ENCODE data around the gene SNRK.

Gene SNRK

GRCh38 chr3:43286115-43286840 is at the start of gene SNRK:
TSS of gene SNRK (plus strand) at chr3:43286540. CDS start at chr3:43303204, 16,664 bp downstream.
- peak; percentile 46 for DNase-seq

GRCh38 chr3:43238801-43239200 is 47.5 kb upstream of the SNRK start:
- DNase-seq = no peak

- no peak for DNase-seq
These were observed 46.6 kb upstream of the SNRK start for GRCh38 chr3:43239755-43240154.

GRCh38 chr3:43243590-43244587 is 42.5 kb upstream of the SNRK start:
- no peak for DNase-seq

GRCh38 chr3:43244694-43245093 is 41.6 kb upstream of the SNRK start:
- DNase-seq = no peak

- DNase-seq = no peak
These were observed 39.4 kb upstream of the SNRK start for GRCh38 chr3:43246976-43247375.

- no peak for DNase-seq
These were observed 38.7 kb upstream of the SNRK start for GRCh38 chr3:43247561-43248184.

GRCh38 chr3:43248185-43248583 is 38.2 kb upstream of the SNRK start:
- DNase-seq = no peak

GRCh38 chr3:43248973-43249372 is 37.4 kb upstream of the SNRK start:
- no peak for DNase-seq

- DNase-seq = no peak
These were observed 36.9 kb upstream of the SNRK start for GRCh38 chr3:43249405-43249804.

- no peak for DNase-seq
These were observed 33.0 kb upstream of the SNRK start for GRCh38 chr3:43253294-43253693.

- no peak for DNase-seq
These were observed 32.2 kb upstream of the SNRK start for GRCh38 chr3:43254125-43254524.

- no peak for DNase-seq
These were observed 30.7 kb upstream of the SNRK start for GRCh38 chr3:43255662-43256061.

- DNase-seq = no peak
These were observed 29.5 kb upstream of the SNRK start for GRCh38 chr3:43256714-43257461.

GRCh38 chr3:43257850-43258249 is 28.5 kb upstream of the SNRK start:
- DNase-seq = no peak

- DNase-seq = no peak
These were observed 26.7 kb upstream of the SNRK start for GRCh38 chr3:43259626-43260025.

GRCh38 chr3:43260412-43260811 is 25.9 kb upstream of the SNRK start:
- no peak for DNase-seq

- no peak for DNase-seq
These were observed 24.1 kb upstream of the SNRK start for GRCh38 chr3:43262194-43262593.

- no peak for DNase-seq
These were observed 19.9 kb upstream of the SNRK start for GRCh38 chr3:43266451-43266850.

GRCh38 chr3:43266995-43267394 is 19.3 kb upstream of the SNRK start:
- no peak for DNase-seq

- DNase-seq = no peak
These were observed 17.7 kb upstream of the SNRK start for GRCh38 chr3:43268636-43269035.

GRCh38 chr3:43270078-43270477 is 16.3 kb upstream of the SNRK start:
- DNase-seq = no peak

GRCh38 chr3:43273416-43273815 is 12.9 kb upstream of the SNRK start:
- DNase-seq = no peak

Data from KG1 (cell line).